Colonic mucosa (tissue), 4 donors: ENCODE measurements around the gene ITPR2. TPM values are rescaled to one million over a fixed set of nuclear protein-coding genes. Genes with fewer than 3 reads are reported as not detected.

Source experiments
- DNase-seq: peaks from one replicate; pipeline ENCODE4 v3.0.0-alpha.2; 2020
- H3K27ac ChIP-seq: fragments of 200-600 bp; one replicate; pipeline ENCODE4 v1.8.0; 2021
- H3K27me3 ChIP-seq: fragments of 200-600 bp; one replicate; pipeline ENCODE4 v1.8.0; 2021
- H3K36me3 ChIP-seq: fragments of 200-600 bp; one replicate; pipeline ENCODE4 v1.8.0; 2021
- H3K4me1 ChIP-seq: fragments of 200-600 bp; one replicate; pipeline ENCODE4 v1.8.0; 2021; ENCODE audit warnings: mild to moderate bottlenecking
- H3K4me3 ChIP-seq: fragments of 200-600 bp; one replicate; pipeline ENCODE4 v1.8.0; 2021
- H3K9ac ChIP-seq, 2 donors: one replicate each; pipeline ENCODE4 v1.7.0; 2013; ENCODE audit warnings: control low read depth in 2 of 2, low read depth in 2 of 2, low read length in 2 of 2
- H3K9me3 ChIP-seq: fragments of 200-600 bp; one replicate; pipeline ENCODE4 v1.8.0; 2021
- intact Hi-C: fragments of 100-400 bp; cut with DNase I; formaldehyde crosslinking; loops from one replicate; pipeline ENCODE4 v1.14.1; 2022
- total RNA-seq, 2 donors: library from RNA; stranded (reverse); fragmentation: NEBNext Ultra II Directional in 1 of 2; extraction: Animal tissue kit (Norgen Biotek cat#: 25700) in 1 of 2; gene quantifications; one replicate each; pipeline ENCODE4 v1.2.1, GENCODE V29; 2021
- TF ChIP-seq, protein P1 (sequence below): fragments of 200-600 bp; IDR thresholded peaks from one replicate; pipeline ENCODE4 v1.8.0; 2022; ENCODE audit warnings: antibody characterized with exemption, mild to moderate bottlenecking
- donor health status: healthy.
- donor health status: DM: no; HTN: no; CAD: no.
- donor health status: DM: no; HTN: no; CAD: no.

The ITPR2 gene
- total RNA-seq, 2 donors from 2014 or later = 15.9 to 39.3 TPM

DNA sequence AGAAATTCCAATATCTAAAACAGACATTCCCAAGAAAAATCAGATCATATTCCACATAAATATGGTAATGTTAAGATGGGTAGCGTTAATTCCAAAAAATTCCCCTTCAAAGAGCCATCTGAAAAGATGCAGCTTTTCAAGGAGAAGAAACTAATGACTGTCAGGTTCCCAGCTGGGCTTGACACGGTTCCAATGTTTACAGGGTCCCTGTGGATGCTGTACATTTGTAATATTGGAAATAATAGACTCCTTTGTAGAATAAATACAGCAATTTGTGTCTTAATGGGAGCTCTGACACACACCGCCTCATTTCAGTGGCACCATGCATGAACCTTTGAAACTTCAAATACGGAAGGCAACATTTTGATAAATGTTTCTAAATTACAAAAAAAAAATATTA lies 140.6 kb downstream of the ITPR2 start:
- H3K27me3 ChIP-seq = no peaks in the 10 kb centered on the region
- no peak overlapping the region for H3K9ac ChIP-seq
- TF ChIP-seq, protein P1, sequence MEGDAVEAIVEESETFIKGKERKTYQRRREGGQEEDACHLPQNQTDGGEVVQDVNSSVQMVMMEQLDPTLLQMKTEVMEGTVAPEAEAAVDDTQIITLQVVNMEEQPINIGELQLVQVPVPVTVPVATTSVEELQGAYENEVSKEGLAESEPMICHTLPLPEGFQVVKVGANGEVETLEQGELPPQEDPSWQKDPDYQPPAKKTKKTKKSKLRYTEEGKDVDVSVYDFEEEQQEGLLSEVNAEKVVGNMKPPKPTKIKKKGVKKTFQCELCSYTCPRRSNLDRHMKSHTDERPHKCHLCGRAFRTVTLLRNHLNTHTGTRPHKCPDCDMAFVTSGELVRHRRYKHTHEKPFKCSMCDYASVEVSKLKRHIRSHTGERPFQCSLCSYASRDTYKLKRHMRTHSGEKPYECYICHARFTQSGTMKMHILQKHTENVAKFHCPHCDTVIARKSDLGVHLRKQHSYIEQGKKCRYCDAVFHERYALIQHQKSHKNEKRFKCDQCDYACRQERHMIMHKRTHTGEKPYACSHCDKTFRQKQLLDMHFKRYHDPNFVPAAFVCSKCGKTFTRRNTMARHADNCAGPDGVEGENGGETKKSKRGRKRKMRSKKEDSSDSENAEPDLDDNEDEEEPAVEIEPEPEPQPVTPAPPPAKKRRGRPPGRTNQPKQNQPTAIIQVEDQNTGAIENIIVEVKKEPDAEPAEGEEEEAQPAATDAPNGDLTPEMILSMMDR = no peak
- H3K9me3 ChIP-seq = no peaks in the 10 kb centered on the region
- no peaks in the 10 kb centered on the region for H3K36me3 ChIP-seq
- no peaks in the 10 kb centered on the region for H3K4me1 ChIP-seq
- no peak for DNase-seq
- no peak overlapping the region for H3K4me3 ChIP-seq
- intact Hi-C loops = no loop called here
- H3K27ac ChIP-seq = no peak overlapping the region

DNA sequence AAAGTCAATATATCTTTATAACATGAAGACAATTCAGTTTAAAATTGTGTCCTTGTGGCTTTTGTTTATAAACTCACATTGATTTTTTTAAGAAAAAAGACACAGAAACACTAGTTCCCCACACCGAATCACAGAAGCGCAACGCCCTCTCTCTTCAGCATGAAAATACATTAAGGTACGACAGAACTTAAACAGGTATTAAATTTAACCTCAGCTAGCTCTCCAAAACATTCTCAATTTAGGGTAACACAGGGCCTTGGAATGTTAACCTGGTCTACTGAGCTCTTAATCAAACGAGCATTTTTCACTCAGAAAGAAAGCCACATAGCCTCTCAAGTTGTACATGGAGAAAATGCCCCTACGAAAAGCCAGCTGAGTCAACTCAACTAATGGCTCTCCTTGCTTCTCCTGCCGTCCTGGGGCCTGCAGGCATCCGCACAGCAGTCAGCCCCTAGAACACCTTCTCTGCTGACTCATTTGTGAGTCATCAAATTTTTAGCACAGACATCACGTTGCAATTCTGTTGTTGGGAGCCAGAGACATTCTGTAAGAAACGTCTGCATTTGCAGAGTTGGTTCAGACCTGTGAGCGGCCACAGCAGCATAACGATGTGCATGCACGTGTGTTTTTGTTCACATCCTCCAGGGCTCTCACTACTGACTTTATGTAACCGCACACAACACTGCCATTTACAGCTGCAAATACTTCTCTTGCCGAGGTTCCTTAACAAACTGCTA lies 141.6 kb downstream of the ITPR2 start:
- Histone ChIP-seq H3K9ac (no peak overlapping the region), H3K27me3 (no peaks in the 10 kb centered on the region), H3K36me3 (no peaks in the 10 kb centered on the region), H3K4me1 (no peaks in the 10 kb centered on the region), H3K27ac (no peak overlapping the region), H3K4me3 (no peak overlapping the region), H3K9me3 (no peaks in the 10 kb centered on the region)
- TF ChIP-seq, protein P1 = no peak
- no peak for DNase-seq
- intact Hi-C loops = no loop called here

- intact Hi-C loops = no loop called here
Measured at GRCh38 chr12:26690601-26691000, 142.4 kb downstream of the ITPR2 start.

DNA sequence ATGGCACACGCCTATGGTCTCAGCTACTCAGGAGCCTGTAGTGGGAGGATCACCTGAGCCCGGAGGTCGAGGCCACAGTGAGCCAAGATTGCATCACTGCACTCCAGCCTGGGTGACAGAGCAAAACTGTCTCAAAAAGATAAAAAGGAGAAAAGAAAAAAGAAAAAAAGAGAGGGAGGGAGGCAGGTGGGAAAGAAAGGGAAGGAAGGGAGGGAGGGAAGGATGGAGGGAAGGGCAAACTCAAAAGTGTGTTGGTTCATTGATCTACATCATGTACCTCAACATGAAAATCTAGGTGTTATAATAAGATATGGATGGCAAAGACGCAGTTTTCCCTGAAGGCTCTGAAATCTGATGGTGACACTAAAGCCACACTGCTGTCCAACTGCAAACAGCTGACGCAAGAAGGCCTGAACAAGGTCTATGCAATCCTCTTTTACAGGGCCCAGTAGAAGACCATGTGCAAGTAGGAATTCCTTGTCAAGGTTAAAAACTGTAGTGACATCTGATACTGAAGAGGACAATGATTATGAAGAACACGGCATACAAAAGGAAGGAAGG lies 143.6 kb downstream of the ITPR2 start:
- Histone ChIP-seq H3K4me1 (no peaks in the 10 kb centered on the region), H3K9ac (no peak overlapping the region), H3K27ac (no peak overlapping the region), H3K27me3 (no peaks in the 10 kb centered on the region), H3K36me3 (no peaks in the 10 kb centered on the region), H3K4me3 (no peak overlapping the region), H3K9me3 (no peaks in the 10 kb centered on the region)
- intact Hi-C loops = no loop called here
- TF ChIP-seq, protein P1 = no peak
- no peak for DNase-seq

More at GRCh38 chr12:26690601-26691000, 142.4 kb downstream of the ITPR2 start:
- no peaks in the 10 kb centered on the region for H3K27me3 ChIP-seq
- H3K4me3 ChIP-seq = no peak overlapping the region
- no peaks in the 10 kb centered on the region for H3K9me3 ChIP-seq
- no peaks in the 10 kb centered on the region for H3K4me1 ChIP-seq
- DNase-seq = no peak
- no peak overlapping the region for H3K27ac ChIP-seq
- H3K9ac ChIP-seq = no peak overlapping the region
- H3K36me3 ChIP-seq = no peaks in the 10 kb centered on the region
- TF ChIP-seq, protein P1 = no peak

GRCh38 chr12:26688344-26688904 lies 144.6 kb downstream of the ITPR2 start:
- Histone ChIP-seq H3K27me3 (no peaks in the 10 kb centered on the region), H3K27ac (no peak overlapping the region), H3K4me3 (no peak overlapping the region), H3K36me3 (no peaks in the 10 kb centered on the region), H3K9ac (no peak overlapping the region), H3K4me1 (no peaks in the 10 kb centered on the region), H3K9me3 (no peaks in the 10 kb centered on the region)
- no peak for DNase-seq
- TF ChIP-seq, protein P1 = no peak
- intact Hi-C loops = no loop called here
